GM23338 (cell line): ENCODE data around the gene ZNF70. TPM values are rescaled to one million over a fixed set of nuclear protein-coding genes. Genes with fewer than 3 reads are reported as not detected.

Source experiments
- ATAC-seq: fragments of 200-7000 bp; cut with Tn5 transposase; 3 replicates; pipeline ENCODE4 v1.9.1; 2020
- DNase-seq: peaks from one replicate; pipeline ENCODE4 v3.0.0-alpha.2; 2015; ENCODE audit warnings: low spot score
- H2AFZ ChIP-seq: fragments of 200-600 bp; sonication (generic); 2 replicates; pipeline ENCODE4 v1.8.0; 2016; ENCODE audit warnings: antibody characterized with exemption, mild to moderate bottlenecking, moderate library complexity
- H3F3A ChIP-seq: fragments of 200-600 bp; sonication (generic); replicated peaks from 2 replicates; pipeline ENCODE4 v1.8.0; 2017; ENCODE audit warnings: antibody characterized with exemption, mixed run types, low read depth
- H3K27ac ChIP-seq: fragments of 200-600 bp; sonication (generic); 2 replicates; pipeline ENCODE4 v1.6.1; 2016; ENCODE audit warnings: low read depth
- H3K27me3 ChIP-seq: fragments of 200-600 bp; sonication (generic); 2 replicates; pipeline ENCODE4 v1.8.0; 2016; ENCODE audit warnings: mild to moderate bottlenecking, mixed run types, moderate library complexity; ENCODE audit not compliant: insufficient read depth
- H3K36me3 ChIP-seq: fragments of 200-600 bp; sonication (generic); 2 replicates; pipeline ENCODE4 v1.8.0; 2016; ENCODE audit warnings: mild to moderate bottlenecking; ENCODE audit not compliant: insufficient read depth
- H3K4me1 ChIP-seq: fragments of 200-600 bp; sonication (generic); 2 replicates; pipeline ENCODE4 v1.8.0; 2016; ENCODE audit warnings: mild to moderate bottlenecking, moderate library complexity; ENCODE audit not compliant: insufficient read depth
- H3K4me2 ChIP-seq: fragments of 200-600 bp; sonication (generic); 2 replicates; pipeline ENCODE4 v1.7.1; 2017; ENCODE audit warnings: mixed run types
- H3K4me3 ChIP-seq: fragments of 200-600 bp; sonication (generic); 2 replicates; pipeline ENCODE4 v1.6.1; 2016; ENCODE audit warnings: mixed run types
- H3K79me2 ChIP-seq: fragments of 200-600 bp; sonication (generic); replicated peaks from 2 replicates; pipeline ENCODE4 v1.8.0; 2017; ENCODE audit warnings: mild to moderate bottlenecking; ENCODE audit not compliant: insufficient read depth
- H3K9me2 ChIP-seq: fragments of 200-600 bp; sonication (generic); 2 replicates; pipeline ENCODE4 v1.8.0; 2017; ENCODE audit not compliant: insufficient read depth
- H4K20me1 ChIP-seq: fragments of 200-600 bp; sonication (generic); replicated peaks from 2 replicates; pipeline ENCODE4 v1.8.0; 2017; ENCODE audit warnings: mild to moderate bottlenecking; ENCODE audit not compliant: insufficient read depth
- H3K27ac Mint-ChIP-seq: 2 replicates; pipeline ENCODE4 v1.8.0; 2020; ENCODE audit warnings: inconsistent platforms, mild to moderate bottlenecking, moderate library complexity, mixed read lengths
- H3K27me3 Mint-ChIP-seq: 3 replicates; pipeline ENCODE4 v1.8.0; 2022; ENCODE audit warnings: low read depth, mild to moderate bottlenecking, moderate library complexity, mixed read lengths, inconsistent platforms; ENCODE audit not compliant: insufficient read depth, poor library complexity
- H3K36me3 Mint-ChIP-seq: 3 replicates; pipeline ENCODE4 v1.8.0; 2021; ENCODE audit warnings: low read depth, mild to moderate bottlenecking, inconsistent platforms, moderate library complexity, mixed read lengths
- H3K4me1 Mint-ChIP-seq: 3 replicates; pipeline ENCODE4 v1.8.0; 2020; ENCODE audit warnings: mild to moderate bottlenecking, inconsistent platforms, mixed read lengths
- H3K4me3 Mint-ChIP-seq: 3 replicates; pipeline ENCODE4 v1.8.0; 2021; ENCODE audit warnings: moderate library complexity, mild to moderate bottlenecking, inconsistent platforms, mixed read lengths
- H3K9me3 Mint-ChIP-seq: 3 replicates; pipeline ENCODE4 v1.8.0; 2020; ENCODE audit warnings: moderate library complexity, mild to moderate bottlenecking, inconsistent platforms, mixed read lengths
- EZH2 ChIP-seq: fragments of 200-600 bp; sonication (generic); IDR thresholded peaks from one replicate; pipeline ENCODE4 v1.8.0; 2017; ENCODE audit warnings: antibody characterized with exemption, mild to moderate bottlenecking, low read depth; ENCODE audit not compliant: unreplicated experiment
- EZH2phosphoT487 ChIP-seq: fragments of 200-600 bp; sonication (generic); IDR thresholded peaks from one replicate; pipeline ENCODE4 v1.8.1; 2018; ENCODE audit warnings: antibody characterized with exemption; ENCODE audit not compliant: unreplicated experiment
- JUNB ChIP-seq: IDR thresholded peaks from one replicate; pipeline ENCODE4 v1.6.1; 2016; ENCODE audit warnings: antibody characterized with exemption; ENCODE audit not compliant: unreplicated experiment
- NANOG ChIP-seq: IDR thresholded peaks from 2 replicates; pipeline ENCODE4 v1.6.1; 2016; ENCODE audit warnings: antibody characterized with exemption, borderline replicate concordance
- POLR2AphosphoS5 ChIP-seq: IDR thresholded peaks from 2 replicates; pipeline ENCODE4 v1.6.1; 2016; ENCODE audit warnings: antibody characterized with exemption, low read depth
- STAT1 ChIP-seq: IDR thresholded peaks from one replicate; pipeline ENCODE4 v1.6.1; 2016; ENCODE audit warnings: antibody characterized with exemption; ENCODE audit not compliant: unreplicated experiment
- ZNF114 ChIP-seq: fragments of 250-450 bp; sonication (Bioruptor Pico); IDR thresholded peaks from 2 replicates; pipeline ENCODE4 v1.5.0; 2020; ENCODE audit warnings: mild to moderate bottlenecking, moderate library complexity
- ZNF331 ChIP-seq: fragments of 250-450 bp; sonication (Bioruptor Pico); IDR thresholded peaks from 2 replicates; pipeline ENCODE4 v1.5.0; 2020; ENCODE audit warnings: low read depth, mild to moderate bottlenecking, moderate library complexity
- polyA plus RNA-seq: library from polyadenylated mRNA; unstranded; fragments of >200 nt; fragmentation: Nextera tagmentation; extraction: Ambion mirVana; gene quantifications from 2 replicates; pipeline ENCODE4 v1.2.1, GENCODE V29; 2016
- total RNA-seq: library from RNA; depleted of rRNA; stranded (reverse); fragments of >200 nt; shearing (Covaris generic); gene quantifications from 2 replicates; pipeline ENCODE4 v1.2.3, GENCODE V29; 2014
- TF ChIP-seq, protein P1 (sequence below): fragments of 250-450 bp; sonication (Bioruptor Pico); IDR thresholded peaks from 2 replicates; pipeline ENCODE4 v1.5.0; 2020; ENCODE audit warnings: mild to moderate bottlenecking, moderate library complexity

Gene ZNF70
- total and polyA plus RNA-seq, 2 experiments from 2014 or later: 0.45 to 2.6 TPM

DNA sequence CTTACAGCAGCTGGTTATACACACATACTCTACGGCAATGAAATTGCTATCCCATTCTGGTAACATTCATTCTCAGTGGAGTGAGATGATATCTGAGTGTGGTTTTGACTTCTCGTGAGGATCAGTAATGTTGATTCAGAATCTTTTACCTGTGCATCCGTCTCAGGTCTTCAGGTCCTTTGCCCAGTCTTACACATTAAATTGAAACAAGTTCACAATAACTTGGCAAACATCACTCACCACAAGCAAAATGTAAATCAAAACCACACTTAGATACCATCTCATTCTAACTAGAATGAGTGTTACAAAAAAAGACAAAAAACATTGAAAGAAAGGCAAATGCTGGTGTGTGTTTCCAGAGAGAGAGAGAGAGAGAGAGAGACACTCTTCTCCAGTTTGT is 46.1 kb downstream of the ZNF70 start (continued):
- TF ChIP-seq, protein P1, sequence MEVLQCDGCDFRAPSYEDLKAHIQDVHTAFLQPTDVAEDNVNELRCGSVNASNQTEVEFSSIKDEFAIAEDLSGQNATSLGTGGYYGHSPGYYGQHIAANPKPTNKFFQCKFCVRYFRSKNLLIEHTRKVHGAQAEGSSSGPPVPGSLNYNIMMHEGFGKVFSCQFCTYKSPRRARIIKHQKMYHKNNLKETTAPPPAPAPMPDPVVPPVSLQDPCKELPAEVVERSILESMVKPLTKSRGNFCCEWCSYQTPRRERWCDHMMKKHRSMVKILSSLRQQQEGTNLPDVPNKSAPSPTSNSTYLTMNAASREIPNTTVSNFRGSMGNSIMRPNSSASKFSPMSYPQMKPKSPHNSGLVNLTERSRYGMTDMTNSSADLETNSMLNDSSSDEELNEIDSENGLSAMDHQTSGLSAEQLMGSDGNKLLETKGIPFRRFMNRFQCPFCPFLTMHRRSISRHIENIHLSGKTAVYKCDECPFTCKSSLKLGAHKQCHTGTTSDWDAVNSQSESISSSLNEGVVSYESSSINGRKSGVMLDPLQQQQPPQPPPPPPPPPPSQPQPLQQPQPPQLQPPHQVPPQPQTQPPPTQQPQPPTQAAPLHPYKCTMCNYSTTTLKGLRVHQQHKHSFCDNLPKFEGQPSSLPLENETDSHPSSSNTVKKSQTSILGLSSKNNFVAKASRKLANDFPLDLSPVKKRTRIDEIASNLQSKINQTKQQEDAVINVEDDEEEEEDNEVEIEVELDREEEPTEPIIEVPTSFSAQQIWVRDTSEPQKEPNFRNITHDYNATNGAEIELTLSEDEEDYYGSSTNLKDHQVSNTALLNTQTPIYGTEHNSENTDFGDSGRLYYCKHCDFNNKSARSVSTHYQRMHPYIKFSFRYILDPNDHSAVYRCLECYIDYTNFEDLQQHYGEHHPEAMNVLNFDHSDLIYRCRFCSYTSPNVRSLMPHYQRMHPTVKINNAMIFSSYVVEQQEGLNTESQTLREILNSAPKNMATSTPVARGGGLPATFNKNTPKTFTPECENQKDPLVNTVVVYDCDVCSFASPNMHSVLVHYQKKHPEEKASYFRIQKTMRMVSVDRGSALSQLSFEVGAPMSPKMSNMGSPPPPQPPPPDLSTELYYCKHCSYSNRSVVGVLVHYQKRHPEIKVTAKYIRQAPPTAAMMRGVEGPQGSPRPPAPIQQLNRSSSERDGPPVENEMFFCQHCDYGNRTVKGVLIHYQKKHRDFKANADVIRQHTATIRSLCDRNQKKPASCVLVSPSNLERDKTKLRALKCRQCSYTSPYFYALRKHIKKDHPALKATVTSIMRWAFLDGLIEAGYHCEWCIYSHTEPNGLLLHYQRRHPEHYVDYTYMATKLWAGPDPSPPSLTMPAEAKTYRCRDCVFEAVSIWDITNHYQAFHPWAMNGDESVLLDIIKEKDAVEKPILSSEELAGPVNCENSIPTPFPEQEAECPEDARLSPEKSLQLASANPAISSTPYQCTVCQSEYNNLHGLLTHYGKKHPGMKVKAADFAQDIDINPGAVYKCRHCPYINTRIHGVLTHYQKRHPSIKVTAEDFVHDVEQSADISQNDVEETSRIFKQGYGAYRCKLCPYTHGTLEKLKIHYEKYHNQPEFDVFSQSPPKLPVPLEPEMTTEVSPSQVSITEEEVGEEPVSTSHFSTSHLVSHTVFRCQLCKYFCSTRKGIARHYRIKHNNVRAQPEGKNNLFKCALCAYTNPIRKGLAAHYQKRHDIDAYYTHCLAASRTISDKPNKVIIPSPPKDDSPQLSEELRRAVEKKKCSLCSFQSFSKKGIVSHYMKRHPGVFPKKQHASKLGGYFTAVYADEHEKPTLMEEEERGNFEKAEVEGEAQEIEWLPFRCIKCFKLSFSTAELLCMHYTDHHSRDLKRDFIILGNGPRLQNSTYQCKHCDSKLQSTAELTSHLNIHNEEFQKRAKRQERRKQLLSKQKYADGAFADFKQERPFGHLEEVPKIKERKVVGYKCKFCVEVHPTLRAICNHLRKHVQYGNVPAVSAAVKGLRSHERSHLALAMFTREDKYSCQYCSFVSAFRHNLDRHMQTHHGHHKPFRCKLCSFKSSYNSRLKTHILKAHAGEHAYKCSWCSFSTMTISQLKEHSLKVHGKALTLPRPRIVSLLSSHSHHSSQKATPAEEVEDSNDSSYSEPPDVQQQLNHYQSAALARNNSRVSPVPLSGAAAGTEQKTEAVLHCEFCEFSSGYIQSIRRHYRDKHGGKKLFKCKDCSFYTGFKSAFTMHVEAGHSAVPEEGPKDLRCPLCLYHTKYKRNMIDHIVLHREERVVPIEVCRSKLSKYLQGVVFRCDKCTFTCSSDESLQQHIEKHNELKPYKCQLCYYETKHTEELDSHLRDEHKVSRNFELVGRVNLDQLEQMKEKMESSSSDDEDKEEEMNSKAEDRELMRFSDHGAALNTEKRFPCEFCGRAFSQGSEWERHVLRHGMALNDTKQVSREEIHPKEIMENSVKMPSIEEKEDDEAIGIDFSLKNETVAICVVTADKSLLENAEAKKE (CRISPR knock-in tag): no peak
- TF ChIP-seq POLR2AphosphoS5: no peak
- TF ChIP-seq NANOG: no peak

DNA sequence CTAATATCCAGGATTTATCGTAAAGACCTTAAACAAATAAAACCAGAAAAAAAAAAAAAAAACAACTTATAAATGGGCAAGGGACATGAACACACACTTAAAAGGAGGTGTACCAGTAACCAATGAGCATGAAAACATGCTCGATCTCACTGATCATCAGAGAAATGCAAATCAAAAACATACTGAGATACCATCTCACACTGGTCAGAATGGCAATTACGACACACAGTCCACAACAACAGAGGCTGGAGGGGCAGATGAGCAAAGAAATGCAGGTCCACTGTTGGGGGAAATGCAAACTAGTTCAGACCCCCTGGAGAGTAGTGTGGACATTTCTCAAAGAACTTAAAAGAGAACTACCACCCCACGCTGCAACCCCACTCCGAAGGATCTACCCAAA is 46.9 kb downstream of the ZNF70 start:
- Histone ChIP-seq H3K27me3 (no peaks in the 10 kb centered on the region), H3K9me2 (no peaks in the 10 kb centered on the region), H3K4me2 (no peak overlapping the region), H3K27ac (no peak overlapping the region), H2AFZ (no peak overlapping the region), H3K4me3 (no peak overlapping the region), H3F3A (peaks cover 2% of the 10 kb centered on the region; the same call in 1 of the 2 replicates), H3K79me2 (peaks cover 48% of the 10 kb centered on the region), H3K4me1 (no peaks in the 10 kb centered on the region), H3K36me3 (peaks cover 54% of the 10 kb centered on the region), H4K20me1 (peaks cover 58% of the 10 kb centered on the region)
- Mint-ChIP-seq H3K4me1 (no peaks in the 10 kb centered on the region), H3K27me3 (peaks cover 1% of the 10 kb centered on the region), H3K4me3 (no peak overlapping the region), H3K9me3 (no peaks in the 10 kb centered on the region), H3K27ac (no peak overlapping the region), H3K36me3 (peaks cover 46% of the 10 kb centered on the region)
- DNase-seq (no peak), ATAC-seq (no peak)
- no peak for TF ChIP-seq POLR2AphosphoS5
- no peak for TF ChIP-seq ZNF114
- TF ChIP-seq ZNF331 (CRISPR knock-in tag): no peak
- TF ChIP-seq NANOG: no peak
- TF ChIP-seq EZH2: no peak
- TF ChIP-seq JUNB: no peak
- no peak for TF ChIP-seq EZH2phosphoT487
- no peak for TF ChIP-seq STAT1
- TF ChIP-seq, protein P1 (CRISPR knock-in tag): no peak
